Measurements from ENCODE around the gene NUDT16L1.

DNA sequence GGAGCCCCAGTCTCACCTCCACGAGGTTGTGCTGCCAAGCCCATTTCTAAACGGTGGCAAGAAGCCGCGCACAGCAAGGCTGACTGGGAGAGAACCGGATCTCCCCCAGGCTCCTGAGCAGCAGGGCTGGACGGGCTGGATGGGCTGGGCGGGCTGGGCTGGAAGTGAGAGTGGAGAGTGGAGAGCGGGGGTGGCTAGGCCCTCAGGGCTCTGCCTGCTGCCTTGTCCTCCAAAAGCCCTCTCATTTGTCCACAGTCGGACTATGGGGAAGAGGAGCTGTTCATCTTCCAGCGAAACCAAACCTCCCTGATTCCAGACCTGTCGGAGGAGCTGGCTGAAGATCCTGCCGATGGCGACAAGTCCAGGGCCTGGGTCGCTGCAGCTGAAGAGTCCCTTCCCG, 44.2 kb downstream of the NUDT16L1 start:
- TF ChIP-seq, protein P1, sequence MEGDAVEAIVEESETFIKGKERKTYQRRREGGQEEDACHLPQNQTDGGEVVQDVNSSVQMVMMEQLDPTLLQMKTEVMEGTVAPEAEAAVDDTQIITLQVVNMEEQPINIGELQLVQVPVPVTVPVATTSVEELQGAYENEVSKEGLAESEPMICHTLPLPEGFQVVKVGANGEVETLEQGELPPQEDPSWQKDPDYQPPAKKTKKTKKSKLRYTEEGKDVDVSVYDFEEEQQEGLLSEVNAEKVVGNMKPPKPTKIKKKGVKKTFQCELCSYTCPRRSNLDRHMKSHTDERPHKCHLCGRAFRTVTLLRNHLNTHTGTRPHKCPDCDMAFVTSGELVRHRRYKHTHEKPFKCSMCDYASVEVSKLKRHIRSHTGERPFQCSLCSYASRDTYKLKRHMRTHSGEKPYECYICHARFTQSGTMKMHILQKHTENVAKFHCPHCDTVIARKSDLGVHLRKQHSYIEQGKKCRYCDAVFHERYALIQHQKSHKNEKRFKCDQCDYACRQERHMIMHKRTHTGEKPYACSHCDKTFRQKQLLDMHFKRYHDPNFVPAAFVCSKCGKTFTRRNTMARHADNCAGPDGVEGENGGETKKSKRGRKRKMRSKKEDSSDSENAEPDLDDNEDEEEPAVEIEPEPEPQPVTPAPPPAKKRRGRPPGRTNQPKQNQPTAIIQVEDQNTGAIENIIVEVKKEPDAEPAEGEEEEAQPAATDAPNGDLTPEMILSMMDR (CRISPR knock-in tag; IDR thresholded peaks at IDR 0.05): no peak
- TF ChIP-seq ZNF607 (CRISPR knock-in tag; IDR thresholded peaks at IDR 0.05; ENCODE audit: borderline replicate concordance) (no peak), MEF2D (CRISPR knock-in tag; IDR thresholded peaks at IDR 0.05) (no peak), ZSCAN22 (CRISPR knock-in tag; IDR thresholded peaks at IDR 0.05) (no peak), ESRRA (CRISPR knock-in tag; IDR thresholded peaks at IDR 0.05; ENCODE audit: low read depth) (no peak), PAWR (CRISPR knock-in tag; IDR thresholded peaks at IDR 0.05; ENCODE audit: borderline replicate concordance) (no peak), ETS1 (CRISPR knock-in tag; IDR thresholded peaks at IDR 0.05) (no peak)

Data from HepG2 (cell line).